Measurements from ENCODE around the gene TMEM101. TPM values are rescaled to one million over a fixed set of nuclear protein-coding genes. Genes with fewer than 3 reads are reported as not detected.
"Not testable (repeated sequence)": the region's sequence is repeated elsewhere in the genome, so short reads cannot be mapped to it uniquely, and the experiment has no call there.

Gene TMEM101
- total RNA-seq, 1 donor from 2014 or later = 23.6 TPM

GRCh38 chr17:44059101-44059892 lies 44.5 kb upstream of the TMEM101 start:
- Mint-ChIP-seq H3K27me3 (ENCODE audit: unreplicated experiment) (no peaks in the 10 kb centered on the region), H3K9me3 (ENCODE audit: unreplicated experiment) (no peaks in the 10 kb centered on the region), H3K27ac (ENCODE audit: unreplicated experiment) (no peak overlapping the region), H3K4me1 (ENCODE audit: unreplicated experiment) (peaks cover 16% of the 10 kb centered on the region), H3K36me3 (ENCODE audit: unreplicated experiment) (peaks cover 31% of the 10 kb centered on the region), H3K4me3 (ENCODE audit: unreplicated experiment) (no peak overlapping the region)
- TF ChIP-seq CTCF (IDR thresholded peaks at IDR 0.05) = no peak
- DNase-seq (ENCODE audit: extremely low spot score, unreplicated experiment) = no peak

GRCh38 chr17:44053125-44053872 lies 38.5 kb upstream of the TMEM101 start:
- TF ChIP-seq CTCF (IDR thresholded peaks at IDR 0.05) = no peak
- peaks cover 22% of the 10 kb centered on the region for H3K36me3 Mint-ChIP-seq (ENCODE audit: unreplicated experiment)
- H3K9me3 Mint-ChIP-seq (ENCODE audit: unreplicated experiment) = no peaks in the 10 kb centered on the region
- H3K4me1 Mint-ChIP-seq (ENCODE audit: unreplicated experiment) = peaks cover 2% of the 10 kb centered on the region
- H3K27me3 Mint-ChIP-seq (ENCODE audit: unreplicated experiment) = no peaks in the 10 kb centered on the region
- no peak overlapping the region for H3K27ac Mint-ChIP-seq (ENCODE audit: unreplicated experiment)
- no peak for DNase-seq (ENCODE audit: extremely low spot score, unreplicated experiment)
- no peak overlapping the region for H3K4me3 Mint-ChIP-seq (ENCODE audit: unreplicated experiment)

GRCh38 chr17:44049294-44050060 lies 34.7 kb upstream of the TMEM101 start:
- Mint-ChIP-seq H3K36me3 (ENCODE audit: unreplicated experiment) (peaks cover 25% of the 10 kb centered on the region), H3K27me3 (ENCODE audit: unreplicated experiment) (no peaks in the 10 kb centered on the region), H3K4me1 (ENCODE audit: unreplicated experiment) (peaks cover 2% of the 10 kb centered on the region), H3K4me3 (ENCODE audit: unreplicated experiment) (no peak overlapping the region), H3K9me3 (ENCODE audit: unreplicated experiment) (no peaks in the 10 kb centered on the region), H3K27ac (ENCODE audit: unreplicated experiment) (no peak overlapping the region)
- DNase-seq (ENCODE audit: extremely low spot score, unreplicated experiment) = no peak
- no peak for TF ChIP-seq CTCF (IDR thresholded peaks at IDR 0.05)

GRCh38 chr17:44046893-44047292 lies 32.1 kb upstream of the TMEM101 start:
- not testable (repeated sequence) for H3K9me3 Mint-ChIP-seq (ENCODE audit: unreplicated experiment)

GRCh38 chr17:44045486-44045885 lies 30.7 kb upstream of the TMEM101 start:
- no peak overlapping the region for H3K4me3 Mint-ChIP-seq (ENCODE audit: unreplicated experiment)
- H3K36me3 Mint-ChIP-seq (ENCODE audit: unreplicated experiment) = peaks cover 16% of the 10 kb centered on the region
- DNase-seq (ENCODE audit: extremely low spot score, unreplicated experiment) = no peak
- no peaks in the 10 kb centered on the region for H3K27me3 Mint-ChIP-seq (ENCODE audit: unreplicated experiment)
- H3K4me1 Mint-ChIP-seq (ENCODE audit: unreplicated experiment) = peaks cover 6% of the 10 kb centered on the region
- no peak overlapping the region for H3K27ac Mint-ChIP-seq (ENCODE audit: unreplicated experiment)
- no peaks in the 10 kb centered on the region for H3K9me3 Mint-ChIP-seq (ENCODE audit: unreplicated experiment)
- TF ChIP-seq CTCF (IDR thresholded peaks at IDR 0.05) = no peak

More at GRCh38 chr17:44046893-44047292, 32.1 kb upstream of the TMEM101 start:
- H3K4me3 Mint-ChIP-seq (ENCODE audit: unreplicated experiment); H3K27me3 Mint-ChIP-seq (ENCODE audit: unreplicated experiment); H3K4me1 Mint-ChIP-seq (ENCODE audit: unreplicated experiment); DNase-seq (ENCODE audit: extremely low spot score, unreplicated experiment); H3K27ac Mint-ChIP-seq (ENCODE audit: unreplicated experiment): not testable (repeated sequence)
- H3K36me3 Mint-ChIP-seq (ENCODE audit: unreplicated experiment) = peaks cover 19% of the 10 kb centered on the region

All from osteocyte (in vitro differentiated cells).